ENCODE results near the gene ZNF189. TPM values are rescaled to one million over a fixed set of nuclear protein-coding genes. Genes with fewer than 3 reads are reported as not detected.

The ZNF189 gene
- total RNA-seq, 1 experiment from 2014 or later = 17.4 TPM

DNA sequence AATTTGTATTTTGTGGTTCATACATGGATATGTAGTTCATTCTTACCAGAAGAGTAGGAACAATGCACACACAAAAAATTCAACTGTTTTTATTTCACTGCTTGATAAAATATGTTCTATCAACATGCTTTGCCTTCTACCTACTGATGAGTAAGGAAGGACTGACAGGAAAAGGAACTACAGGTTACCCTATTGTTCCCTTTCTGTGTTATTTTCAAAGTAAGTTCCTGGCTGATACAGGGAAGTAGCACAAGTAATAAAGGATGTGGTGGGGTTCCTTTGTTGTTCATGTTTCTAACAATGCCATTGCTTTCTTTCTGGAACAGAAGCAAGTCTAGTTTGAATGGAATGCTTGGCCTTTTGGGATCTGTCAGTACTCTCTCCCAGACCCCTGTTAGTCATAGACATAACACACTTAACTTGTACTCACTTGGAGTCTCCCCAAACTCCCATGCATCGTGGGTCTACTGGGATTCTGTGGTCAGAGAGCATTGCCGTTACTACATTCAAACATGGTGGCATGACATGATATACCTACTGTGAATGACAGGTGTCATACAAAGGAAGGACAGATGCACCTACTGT is 57.1 kb downstream of the ZNF189 start:
- no peak for DNase-seq (ENCODE audit: unreplicated experiment)
- BruUV-seq (replicated peaks) = no TSS peak
- no peak overlapping the region for H3K4me3 Mint-ChIP-seq (ENCODE audit: unreplicated experiment)
- no peak overlapping the region for H3K27ac Mint-ChIP-seq (ENCODE audit: low read depth, unreplicated experiment)
- ChIA-PET CTCF (interaction anchor here (0.6 to 22.0 kb wide), 5 partner anchors 8 to 110 kb away, joined by 3 to 751 read pairs (median 83); partner anchors contain the start of gene RNF20), POLR2A (no interaction called here)
- no peaks in the 10 kb centered on the region for H3K4me1 Mint-ChIP-seq (ENCODE audit: insufficient read depth, unreplicated experiment)
- H3K36me3 Mint-ChIP-seq (ENCODE audit: insufficient read depth, unreplicated experiment) = no peaks in the 10 kb centered on the region
- intact Hi-C loops (cut with micrococcal nuclease) = no loop called here
- TF ChIP-seq, protein P1, sequence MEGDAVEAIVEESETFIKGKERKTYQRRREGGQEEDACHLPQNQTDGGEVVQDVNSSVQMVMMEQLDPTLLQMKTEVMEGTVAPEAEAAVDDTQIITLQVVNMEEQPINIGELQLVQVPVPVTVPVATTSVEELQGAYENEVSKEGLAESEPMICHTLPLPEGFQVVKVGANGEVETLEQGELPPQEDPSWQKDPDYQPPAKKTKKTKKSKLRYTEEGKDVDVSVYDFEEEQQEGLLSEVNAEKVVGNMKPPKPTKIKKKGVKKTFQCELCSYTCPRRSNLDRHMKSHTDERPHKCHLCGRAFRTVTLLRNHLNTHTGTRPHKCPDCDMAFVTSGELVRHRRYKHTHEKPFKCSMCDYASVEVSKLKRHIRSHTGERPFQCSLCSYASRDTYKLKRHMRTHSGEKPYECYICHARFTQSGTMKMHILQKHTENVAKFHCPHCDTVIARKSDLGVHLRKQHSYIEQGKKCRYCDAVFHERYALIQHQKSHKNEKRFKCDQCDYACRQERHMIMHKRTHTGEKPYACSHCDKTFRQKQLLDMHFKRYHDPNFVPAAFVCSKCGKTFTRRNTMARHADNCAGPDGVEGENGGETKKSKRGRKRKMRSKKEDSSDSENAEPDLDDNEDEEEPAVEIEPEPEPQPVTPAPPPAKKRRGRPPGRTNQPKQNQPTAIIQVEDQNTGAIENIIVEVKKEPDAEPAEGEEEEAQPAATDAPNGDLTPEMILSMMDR (IDR thresholded peaks at IDR 0.05; ENCODE audit: unreplicated experiment) = no peak
- no peaks in the 10 kb centered on the region for H3K9me3 Mint-ChIP-seq (ENCODE audit: unreplicated experiment)
- H3K27me3 Mint-ChIP-seq (ENCODE audit: insufficient read depth, unreplicated experiment) = peaks cover 14% of the 10 kb centered on the region

GRCh38 chr9:101457003-101457402 is 58.4 kb downstream of the ZNF189 start:
- ChIA-PET CTCF (interaction anchor here (0.6 to 22.0 kb wide), 9 partner anchors 8 to 917 kb away, joined by 3 to 751 read pairs (median 9); partner anchors contain the start of gene RNF20), POLR2A (no interaction called here)
- TF ChIP-seq, protein P1 (IDR thresholded peaks at IDR 0.05; ENCODE audit: unreplicated experiment) = no peak
- Mint-ChIP-seq H3K36me3 (ENCODE audit: insufficient read depth, unreplicated experiment) (no peaks in the 10 kb centered on the region), H3K27ac (ENCODE audit: low read depth, unreplicated experiment) (no peak overlapping the region), H3K27me3 (ENCODE audit: insufficient read depth, unreplicated experiment) (peaks cover 1% of the 10 kb centered on the region), H3K9me3 (ENCODE audit: unreplicated experiment) (no peaks in the 10 kb centered on the region), H3K4me3 (ENCODE audit: unreplicated experiment) (no peak overlapping the region), H3K4me1 (ENCODE audit: insufficient read depth, unreplicated experiment) (no peaks in the 10 kb centered on the region)
- no peak for DNase-seq (ENCODE audit: unreplicated experiment)
- no TSS peak for BruUV-seq (replicated peaks)
- intact Hi-C loops (cut with micrococcal nuclease) = no loop called here

DNA sequence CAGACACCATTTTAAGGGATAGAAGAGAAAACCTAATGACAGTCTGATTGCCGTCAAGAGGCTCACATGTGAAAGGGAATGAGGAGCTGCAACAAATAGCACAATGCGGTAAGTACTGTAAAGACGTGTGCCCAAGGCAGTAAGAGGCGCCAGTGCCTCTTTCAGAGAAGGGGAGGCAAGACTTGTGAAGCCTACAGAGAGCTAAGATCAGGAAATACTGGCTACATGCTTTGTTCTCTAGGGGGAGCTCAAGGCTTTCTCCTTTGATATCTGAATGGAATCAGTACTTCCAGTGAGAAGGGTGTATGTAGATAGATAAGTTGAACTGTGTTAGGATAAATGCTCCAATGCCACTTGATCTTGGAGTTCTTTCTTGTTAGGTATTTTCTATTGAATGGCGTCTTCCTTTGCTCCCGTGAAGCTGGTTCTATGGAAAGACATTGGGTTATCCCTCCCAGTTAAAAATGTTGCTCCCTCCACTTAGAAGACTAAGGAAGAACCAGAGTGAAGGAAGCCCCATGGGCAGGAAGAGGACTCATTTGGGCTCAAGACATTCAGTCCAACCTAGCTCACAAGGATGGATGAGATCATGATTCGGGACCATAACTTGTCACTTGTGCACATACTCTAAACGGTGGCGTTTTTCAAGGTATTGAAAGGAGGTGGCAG is 60.4 kb downstream of the ZNF189 start:
- no peaks in the 10 kb centered on the region for H3K36me3 Mint-ChIP-seq (ENCODE audit: insufficient read depth, unreplicated experiment)
- no peak overlapping the region for H3K27ac Mint-ChIP-seq (ENCODE audit: low read depth, unreplicated experiment)
- POLR2A ChIA-PET = interaction anchor here (0.6 to 2.0 kb wide), 7 partner anchors 8 to 74 kb away, joined by 3 to 25 read pairs (median 5); partner anchors contain the start of gene RNF20
- TF ChIP-seq, protein P1 (IDR thresholded peaks at IDR 0.05; ENCODE audit: unreplicated experiment) = peak; percentile 71
- H3K27me3 Mint-ChIP-seq (ENCODE audit: insufficient read depth, unreplicated experiment) = no peaks in the 10 kb centered on the region
- H3K4me1 Mint-ChIP-seq (ENCODE audit: insufficient read depth, unreplicated experiment) = peaks cover 6% of the 10 kb centered on the region
- CTCF ChIA-PET = interaction anchor here (0.6 to 22.0 kb wide), 32 partner anchors 8 to 1056 kb away, joined by 3 to 751 read pairs (median 8); partner anchors contain the start of gene RNF20
- no peaks in the 10 kb centered on the region for H3K9me3 Mint-ChIP-seq (ENCODE audit: unreplicated experiment)
- intact Hi-C loops (cut with micrococcal nuclease) = loop anchor here (1.0 kb wide), 2 partner anchors 71 to 108 kb away; no protein-coding TSS in a partner anchor
- H3K4me3 Mint-ChIP-seq (ENCODE audit: unreplicated experiment) = no peak overlapping the region
- BruUV-seq (replicated peaks) = no TSS peak
- peak; percentile 84 for DNase-seq (ENCODE audit: unreplicated experiment)

Other genes starting within 250 kb of the ZNF189 start
- gene BAAT, start 13.8 kb upstream of the ZNF189 start, total RNA-seq (2022) = 0.14 and 0.15 TPM in 2 replicates
- gene MRPL50, start 233 bp upstream of the ZNF189 start, total RNA-seq (2022) = 15.4 and 16.9 TPM in 2 replicates
- not detected in 2 replicates for gene ALDOB, start 36.9 kb downstream of the ZNF189 start, total RNA-seq (2022)
- 38.4 and 41.6 TPM in 2 replicates for gene RNF20, start 135.0 kb downstream of the ZNF189 start, total RNA-seq (2022)
- gene PPP3R2, start 196.1 kb downstream of the ZNF189 start, total RNA-seq (2022) = not detected in 2 replicates